ENCODE measurements around the gene ABCA4. TPM values are rescaled to one million over a fixed set of nuclear protein-coding genes. Genes with fewer than 3 reads are reported as not detected.

Gene ABCA4
- polyA plus RNA-seq, 1 donor from 2014 or later = not detected

DNA sequence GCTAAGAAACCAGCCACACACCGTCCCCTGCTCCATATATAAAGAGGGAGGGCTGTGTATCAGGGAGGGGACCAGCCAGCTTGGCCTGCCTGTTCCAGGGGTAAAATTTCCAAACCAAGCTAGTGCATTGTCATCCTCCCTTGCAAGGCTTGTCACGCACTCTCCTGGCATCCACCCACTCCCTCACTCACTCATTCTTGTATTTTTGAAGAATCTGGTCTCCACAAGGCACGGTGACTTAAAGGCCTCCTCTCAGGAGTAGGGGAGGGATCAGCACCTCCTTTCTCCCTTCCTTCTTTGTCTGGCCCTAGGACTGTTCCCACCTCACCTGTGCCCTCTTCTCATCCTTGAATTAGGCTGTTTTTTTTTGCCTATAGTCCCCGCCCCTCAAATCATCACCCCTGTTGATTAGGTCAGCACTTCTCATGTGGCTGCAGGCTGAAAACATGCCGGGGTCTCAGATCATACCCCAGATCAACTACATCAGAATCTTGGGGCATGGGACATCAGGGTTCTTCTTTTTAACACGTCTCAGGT lies 5.0 kb downstream of the ABCA4 start:
- Mint-ChIP-seq H3K27me3 (peaks cover 16% of the 10 kb centered on the region), H3K27ac (no peak overlapping the region), H3K4me1 (peaks cover 0 to 7% (median 5%) of the 10 kb centered on the region in 3 donors), H3K9me3 (peaks cover 0 to 4% (median 2%) of the 10 kb centered on the region in 3 donors), H3K4me3 (no peak overlapping the region), H3K36me3 (peaks cover 2% of the 10 kb centered on the region)

DNA sequence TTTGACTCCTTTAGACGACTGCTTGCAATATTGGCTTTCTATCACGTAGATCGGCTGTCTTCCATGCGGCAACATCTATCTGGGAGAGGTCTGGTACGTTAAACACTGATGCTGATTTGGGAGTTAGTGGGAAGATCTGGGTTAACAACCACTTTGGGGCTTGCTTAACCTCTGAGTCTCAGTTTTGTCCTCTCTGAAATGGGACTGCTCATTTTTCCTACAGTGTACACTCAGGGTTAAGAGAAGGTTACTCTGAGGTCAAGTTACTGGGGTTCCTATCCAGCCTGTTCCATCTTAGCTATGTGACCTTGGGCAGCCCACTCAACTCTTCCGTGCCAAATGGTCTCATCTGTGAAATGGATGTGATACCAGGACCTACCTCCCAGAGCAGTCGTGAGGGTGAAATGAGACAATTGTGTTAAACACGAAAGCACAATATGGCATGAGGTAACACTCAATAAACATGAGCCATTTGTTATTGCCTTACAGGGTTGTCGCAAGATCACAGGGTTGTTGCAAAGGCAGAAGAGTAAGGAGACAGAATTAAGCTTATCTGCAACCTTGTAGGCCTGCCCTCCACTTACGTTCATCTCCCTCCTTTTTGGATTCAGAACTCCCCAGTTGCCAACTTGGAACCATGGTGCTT lies 5.6 kb downstream of the ABCA4 start:
- Mint-ChIP-seq H3K4me3 (no peak overlapping the region), H3K27me3 (peaks cover 16% of the 10 kb centered on the region), H3K4me1 (peaks cover 0 to 7% (median 5%) of the 10 kb centered on the region in 3 donors), H3K9me3 (peaks cover 0 to 4% (median 2%) of the 10 kb centered on the region in 3 donors), H3K27ac (no peak overlapping the region), H3K36me3 (peaks cover 2% of the 10 kb centered on the region)

GRCh38 chr1:94113589-94114226 lies 7.2 kb downstream of the ABCA4 start:
- peak overlapping the region in 1 of 3 donors; percentile 25 for H3K27ac Mint-ChIP-seq
- no peak overlapping the region for H3K4me3 Mint-ChIP-seq
- peaks cover 0 to 4% (median 2%) of the 10 kb centered on the region in 3 donors for H3K9me3 Mint-ChIP-seq
- H3K27me3 Mint-ChIP-seq = peaks cover 19% of the 10 kb centered on the region
- peaks cover 2% of the 10 kb centered on the region for H3K36me3 Mint-ChIP-seq
- H3K4me1 Mint-ChIP-seq = peaks cover 0 to 7% (median 5%) of the 10 kb centered on the region in 3 donors

- H3K4me3 Mint-ChIP-seq = no peak overlapping the region
- peaks cover 22% of the 10 kb centered on the region for H3K27me3 Mint-ChIP-seq
- H3K4me1 Mint-ChIP-seq = peaks cover 0 to 7% (median 5%) of the 10 kb centered on the region in 3 donors
- H3K9me3 Mint-ChIP-seq = peaks cover 0 to 4% (median 2%) of the 10 kb centered on the region in 3 donors
- H3K36me3 Mint-ChIP-seq = peaks cover 2% of the 10 kb centered on the region
- H3K27ac Mint-ChIP-seq = no peak overlapping the region
These were observed 9.1 kb downstream of the ABCA4 start for GRCh38 chr1:94111879-94112278.

DNA sequence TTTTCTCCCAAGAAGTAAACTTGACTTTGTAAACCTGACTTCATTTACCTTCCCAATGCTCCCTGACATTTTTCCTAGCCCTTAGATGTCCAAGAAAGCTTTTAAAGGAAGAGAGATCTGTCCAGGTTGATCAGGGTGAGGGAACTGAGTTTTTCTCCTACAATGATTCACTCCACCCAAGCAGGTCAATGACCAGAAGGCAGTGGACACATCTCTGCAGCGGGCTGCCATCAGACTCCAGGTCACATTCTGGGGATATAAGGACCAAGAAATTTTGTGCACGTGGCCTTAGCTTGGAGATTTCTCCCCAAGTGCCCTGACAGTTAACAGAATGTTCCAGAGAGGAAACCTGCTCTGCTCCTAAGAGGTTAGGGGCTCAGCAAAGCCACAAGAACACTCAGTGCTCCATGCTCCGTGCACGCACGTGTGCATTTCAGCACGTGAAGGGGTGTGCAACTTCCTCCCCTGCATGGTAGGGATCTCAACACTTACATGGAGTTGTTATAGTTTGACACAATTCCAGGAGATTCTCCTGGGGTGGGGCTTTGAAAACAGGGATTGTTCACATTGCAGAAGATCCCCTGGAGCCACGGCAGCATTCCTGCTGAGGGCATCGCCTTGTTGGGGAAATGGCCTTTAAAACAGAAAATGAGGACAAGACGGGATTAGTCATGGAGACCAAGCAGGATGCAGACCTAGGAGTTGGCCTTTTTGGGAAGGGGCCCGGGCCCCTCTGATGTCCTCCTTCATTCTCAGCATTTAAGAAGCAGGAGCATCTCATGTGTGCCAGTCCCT lies 9.8 kb downstream of the ABCA4 start:
- Mint-ChIP-seq H3K27ac (no peak overlapping the region), H3K4me3 (no peak overlapping the region), H3K27me3 (peaks cover 25% of the 10 kb centered on the region), H3K36me3 (no peaks in the 10 kb centered on the region), H3K4me1 (peaks cover 0 to 7% (median 5%) of the 10 kb centered on the region in 3 donors), H3K9me3 (peaks cover 0 to 4% (median 2%) of the 10 kb centered on the region in 3 donors)

- Mint-ChIP-seq H3K27ac (no peak overlapping the region), H3K4me1 (peaks cover 0 to 7% (median 5%) of the 10 kb centered on the region in 3 donors), H3K4me3 (no peak overlapping the region), H3K36me3 (no peaks in the 10 kb centered on the region), H3K27me3 (peaks cover 29% of the 10 kb centered on the region), H3K9me3 (peaks cover 0 to 4% (median 2%) of the 10 kb centered on the region in 3 donors)
These were observed 10.8 kb downstream of the ABCA4 start for GRCh38 chr1:94110021-94110761.

DNA sequence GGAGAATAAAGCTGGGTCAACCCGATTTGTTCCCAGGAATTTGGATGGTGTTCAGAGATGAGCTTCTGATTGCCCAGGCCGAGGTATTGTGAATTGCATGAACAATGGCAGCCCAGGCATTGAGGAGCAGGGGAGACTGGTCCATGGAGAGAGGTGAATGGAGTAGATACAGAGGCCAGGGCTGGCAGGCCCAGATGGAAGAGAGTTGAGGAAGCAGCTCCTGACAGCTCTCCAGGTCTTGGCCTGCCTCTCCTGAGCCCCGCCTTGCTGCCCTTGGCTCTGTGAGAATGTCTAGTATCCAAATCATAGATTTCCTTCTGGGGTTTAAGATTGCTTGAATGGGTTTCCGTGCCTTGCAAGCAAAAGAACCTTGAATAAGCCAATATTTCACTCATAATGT lies 11.5 kb downstream of the ABCA4 start:
- Mint-ChIP-seq H3K9me3 (peaks cover 0 to 4% (median 2%) of the 10 kb centered on the region in 3 donors), H3K4me3 (no peak overlapping the region), H3K27me3 (peaks cover 29% of the 10 kb centered on the region), H3K36me3 (no peaks in the 10 kb centered on the region), H3K4me1 (peaks cover 0 to 8% (median 5%) of the 10 kb centered on the region in 3 donors), H3K27ac (no peak overlapping the region)

DNA sequence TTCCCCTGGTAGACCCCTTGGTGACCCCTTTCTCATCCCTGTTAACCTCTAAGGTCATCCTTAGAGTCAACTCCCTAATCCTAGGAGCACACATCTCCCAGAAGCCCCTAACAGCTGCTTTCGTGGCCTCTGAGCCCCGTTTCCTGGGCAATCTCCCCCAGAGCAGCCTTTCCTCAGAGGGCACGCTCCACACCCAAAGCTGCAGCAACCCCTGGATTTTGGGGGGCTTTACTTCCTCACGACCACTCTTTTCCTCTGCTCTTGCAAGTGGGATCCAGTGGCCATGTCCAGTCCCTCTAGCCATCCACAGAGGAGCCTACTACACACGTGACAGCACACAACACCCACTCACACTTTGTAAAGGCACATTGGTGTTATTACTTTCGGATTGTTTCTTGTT lies 13.8 kb downstream of the ABCA4 start:
- no peaks in the 10 kb centered on the region for H3K36me3 Mint-ChIP-seq
- no peak overlapping the region for H3K27ac Mint-ChIP-seq

GRCh38 chr1:94106716-94107115 lies 14.2 kb downstream of the ABCA4 start:
- Mint-ChIP-seq H3K4me1 (peaks cover 0 to 3% (median 2%) of the 10 kb centered on the region in 3 donors), H3K9me3 (peaks cover 0 to under 1% (median 0%) of the 10 kb centered on the region in 3 donors)

More for the DNA sequence above, 13.8 kb downstream of the ABCA4 start:
- Mint-ChIP-seq H3K9me3 (peaks cover 0 to 4% (median 0%) of the 10 kb centered on the region in 3 donors), H3K4me1 (peaks cover 0 to 7% (median 5%) of the 10 kb centered on the region in 3 donors), H3K27me3 (peaks cover 33% of the 10 kb centered on the region), H3K4me3 (no peak overlapping the region)

DNA sequence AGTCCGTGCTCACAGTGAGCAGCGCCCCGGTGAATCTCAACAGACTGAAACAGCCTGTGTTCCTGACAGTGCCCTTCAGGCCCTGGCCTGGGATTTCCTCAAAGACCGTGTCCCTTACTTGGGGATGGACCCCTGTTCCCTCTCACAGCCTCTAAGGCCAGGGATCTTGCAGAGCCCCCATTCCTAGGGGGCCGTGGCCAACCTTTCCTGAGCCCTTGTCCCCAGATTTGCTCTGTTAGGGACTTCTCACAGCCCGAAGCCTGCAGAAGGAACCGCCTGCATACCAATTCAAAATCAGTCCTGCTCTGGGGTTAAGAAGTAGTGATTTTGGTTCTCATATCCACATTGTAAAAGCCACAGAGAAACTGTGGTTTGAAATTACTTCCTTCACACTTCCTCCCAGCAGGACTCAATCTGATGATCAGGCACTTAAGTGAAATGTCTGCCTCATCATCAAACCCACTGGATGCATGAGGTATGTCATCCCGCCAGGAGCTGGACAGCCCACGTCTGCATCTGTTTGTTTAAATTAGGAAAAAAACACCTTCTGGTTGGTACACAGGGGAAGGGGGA lies 14.9 kb downstream of the ABCA4 start:
- H3K4me3 Mint-ChIP-seq = no peak overlapping the region
- peaks cover 0 to 1% (median 0%) of the 10 kb centered on the region in 3 donors for H3K4me1 Mint-ChIP-seq
- H3K9me3 Mint-ChIP-seq = no peaks in the 10 kb centered on the region
- no peaks in the 10 kb centered on the region for H3K36me3 Mint-ChIP-seq
- H3K27me3 Mint-ChIP-seq = peaks cover 28% of the 10 kb centered on the region
- H3K27ac Mint-ChIP-seq = no peak overlapping the region

More at GRCh38 chr1:94106716-94107115, 14.2 kb downstream of the ABCA4 start:
- Mint-ChIP-seq H3K36me3 (no peaks in the 10 kb centered on the region), H3K4me3 (no peak overlapping the region), H3K27ac (no peak overlapping the region), H3K27me3 (peaks cover 31% of the 10 kb centered on the region)

DNA sequence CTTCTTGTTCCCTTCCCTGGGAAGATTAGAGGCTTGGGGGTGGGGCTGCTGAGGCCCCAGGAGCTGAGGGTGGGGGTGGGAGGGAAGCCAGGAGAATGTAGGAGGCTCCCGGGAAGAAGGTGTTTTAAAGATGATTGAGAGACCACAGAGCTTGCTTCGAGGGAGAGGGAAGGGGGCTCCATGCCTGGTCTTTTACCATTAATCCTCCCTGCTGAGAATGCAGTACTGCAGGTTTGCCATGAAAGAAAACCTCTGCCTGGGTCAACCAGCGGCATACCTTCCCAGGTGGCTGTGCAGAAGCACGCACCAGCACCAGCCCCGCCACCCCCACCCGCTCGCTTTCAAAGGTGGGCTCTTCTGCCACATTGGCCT lies 15.4 kb downstream of the ABCA4 start:
- Mint-ChIP-seq H3K4me3 (no peak overlapping the region), H3K27ac (no peak overlapping the region), H3K27me3 (peaks cover 30% of the 10 kb centered on the region), H3K36me3 (no peaks in the 10 kb centered on the region), H3K9me3 (no peaks in the 10 kb centered on the region), H3K4me1 (peaks cover 0 to 1% (median 0%) of the 10 kb centered on the region in 3 donors)

- H3K9me3 Mint-ChIP-seq = no peaks in the 10 kb centered on the region
- H3K27ac Mint-ChIP-seq = no peak overlapping the region
- H3K4me3 Mint-ChIP-seq = no peak overlapping the region
- peaks cover 30% of the 10 kb centered on the region for H3K27me3 Mint-ChIP-seq
- H3K4me1 Mint-ChIP-seq = peaks cover 0 to 1% (median 0%) of the 10 kb centered on the region in 3 donors
- no peaks in the 10 kb centered on the region for H3K36me3 Mint-ChIP-seq
These were observed 16.0 kb downstream of the ABCA4 start for GRCh38 chr1:94104776-94105580.

- H3K27me3 Mint-ChIP-seq = peaks cover 25% of the 10 kb centered on the region
- peaks cover 0 to 1% (median 0%) of the 10 kb centered on the region in 3 donors for H3K4me1 Mint-ChIP-seq
- H3K36me3 Mint-ChIP-seq = no peaks in the 10 kb centered on the region
- H3K4me3 Mint-ChIP-seq = no peak overlapping the region
- no peaks in the 10 kb centered on the region for H3K9me3 Mint-ChIP-seq
- no peak overlapping the region for H3K27ac Mint-ChIP-seq
These were observed 16.7 kb downstream of the ABCA4 start for GRCh38 chr1:94104127-94104684.

Data from IgD-negative memory B cell (primary cell).